Gastrocnemius medialis (tissue), 4 donors: ENCODE measurements around the gene LPAR3.

Source experiments
- CTCF ChIP-seq, 5 experiments: fragments of 450-650 bp in 3 of 5; fragments of 200-600 bp in 2 of 5; sonication (generic) in 2 of 5; IDR thresholded peaks in 4 of 5; conservative IDR thresholded peaks in 1 of 5; 1 replicate in 4 of 5; 2 replicates in 1 of 5; pipeline ENCODE4 v1.5.1; 2016 to 2019; ENCODE audit warnings: antibody characterized with exemption in 5 of 5, mild to moderate bottlenecking in 3 of 5, moderate library complexity in 3 of 5
- POLR2A ChIP-seq, 2 donors: fragments of 450-650 bp; IDR thresholded peaks; one replicate each; pipeline ENCODE4 v1.6.1; 2017; ENCODE audit warnings: antibody characterized with exemption in 2 of 2, mild to moderate bottlenecking in 2 of 2, moderate library complexity in 2 of 2

DNA sequence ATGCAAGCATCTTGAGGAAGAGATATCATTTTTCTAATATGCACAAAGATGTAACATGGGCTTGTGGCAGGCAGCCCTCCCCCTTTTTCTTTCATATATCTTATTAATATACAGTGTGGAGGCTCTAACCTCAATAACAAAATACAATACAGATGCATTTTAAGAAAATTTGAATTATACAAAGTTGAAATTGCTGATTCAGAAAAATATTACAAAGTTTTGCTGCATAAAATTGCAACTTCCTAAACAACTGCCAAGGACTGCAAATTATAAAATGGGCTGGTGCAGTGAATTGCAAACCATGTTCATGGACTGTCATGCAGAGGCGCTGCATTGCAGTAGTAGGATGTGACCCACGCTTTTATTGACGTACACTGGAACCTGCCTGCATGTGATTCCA is 84.0 kb downstream of the LPAR3 start:
- TF ChIP-seq POLR2A (IDR thresholded peaks at IDR 0.05) (no peak), CTCF (IDR thresholded peaks at IDR 0.05 in 4 of 5, conservative IDR thresholded peaks at IDR 0.05 in 1 of 5) (no peak)
